HPDE6-E6E7 (cell line): ENCODE measurements around the gene PKD2.
"Not testable (repeated sequence)": the region's sequence is repeated elsewhere in the genome, so short reads cannot be mapped to it uniquely, and the experiment has no call there.

ENCODE experiments used
- DNase-seq: peaks from one replicate; pipeline ENCODE4 v3.0.0; 2011; ENCODE audit warnings: missing footprints; ENCODE audit errors: extremely low spot score

Gene PKD2

DNA sequence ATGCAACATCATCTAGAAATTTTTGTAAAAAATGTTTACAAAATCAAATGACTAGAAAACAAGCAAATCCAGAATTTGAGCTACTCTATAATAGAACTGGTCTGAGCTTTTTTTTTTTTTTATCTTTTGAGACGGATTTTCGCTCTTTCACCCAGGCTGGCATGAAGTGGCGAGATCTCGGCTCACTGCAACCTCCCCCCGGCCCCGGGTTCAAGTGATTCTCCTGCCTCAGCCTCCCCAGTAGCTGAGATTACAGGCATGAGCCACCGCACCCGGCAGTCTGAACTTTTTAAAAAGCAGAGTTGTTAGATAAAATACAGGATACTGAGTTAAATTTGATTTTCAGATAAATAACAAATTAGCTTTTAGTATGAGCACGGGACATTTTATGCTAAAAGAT lies 20.9 kb upstream of the PKD2 start:
- no peak for DNase-seq

DNA sequence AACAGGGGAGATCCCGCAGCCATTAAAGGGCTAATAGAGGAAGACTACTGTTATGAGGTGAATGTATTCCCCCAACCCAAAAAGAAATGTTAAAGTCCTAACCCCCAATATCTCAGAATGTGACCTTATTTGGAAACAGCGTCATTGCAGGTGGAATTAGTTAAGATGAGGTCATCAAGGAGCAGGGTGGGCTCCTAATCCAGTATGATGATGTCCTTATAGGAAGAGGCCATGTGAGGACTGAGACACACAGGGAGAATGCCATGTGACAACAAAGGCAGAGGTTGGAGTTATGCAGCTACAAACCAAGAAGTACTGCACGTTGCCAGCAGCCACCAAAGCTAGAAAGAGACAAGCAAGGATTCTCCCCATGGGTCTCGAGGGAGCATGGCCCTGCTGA lies 17.7 kb upstream of the PKD2 start:
- DNase-seq: no peak

DNA sequence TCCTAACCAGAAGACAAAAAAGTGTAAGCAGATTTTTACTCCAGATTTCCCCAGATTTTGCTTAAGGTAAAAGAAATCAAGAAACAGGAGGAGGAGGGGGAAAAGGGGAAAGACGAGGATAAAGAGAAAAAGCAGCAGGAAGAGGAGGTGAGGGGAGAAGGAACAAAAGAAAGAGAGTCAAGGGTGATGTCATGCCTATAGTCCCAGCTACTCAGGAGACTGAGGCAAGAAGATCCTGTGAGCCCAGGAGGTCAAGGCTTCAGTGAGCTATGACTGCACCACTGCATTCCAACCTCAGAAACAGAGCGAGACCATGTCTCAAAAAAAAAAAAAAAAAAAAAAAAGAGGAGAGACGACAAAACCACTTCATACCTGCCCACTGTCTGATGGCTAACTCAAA lies 12.0 kb upstream of the PKD2 start:
- no peak for DNase-seq

GRCh38 chr4:87999191-87999691 lies 8.2 kb upstream of the PKD2 start:
- not testable (repeated sequence) for DNase-seq

DNA sequence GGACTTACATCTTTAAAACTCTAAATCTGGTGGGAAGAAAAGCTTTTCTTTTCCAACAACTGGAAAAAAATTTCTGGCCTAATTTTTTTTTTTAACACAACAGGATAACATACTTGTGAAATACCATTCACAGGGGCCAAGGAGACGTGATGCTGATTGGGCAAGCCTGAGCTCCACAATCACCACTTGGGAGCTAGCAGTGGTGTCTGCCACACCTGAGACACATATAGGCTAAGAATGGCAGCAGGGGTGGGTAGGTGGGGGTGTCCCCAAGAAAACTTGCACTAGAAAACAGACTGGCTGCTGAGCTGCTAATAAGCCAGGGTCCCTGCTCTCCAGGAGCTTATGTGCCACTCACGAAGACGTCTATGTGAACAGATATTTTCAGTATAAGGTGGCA lies 5.6 kb upstream of the PKD2 start:
- DNase-seq: no peak

DNA sequence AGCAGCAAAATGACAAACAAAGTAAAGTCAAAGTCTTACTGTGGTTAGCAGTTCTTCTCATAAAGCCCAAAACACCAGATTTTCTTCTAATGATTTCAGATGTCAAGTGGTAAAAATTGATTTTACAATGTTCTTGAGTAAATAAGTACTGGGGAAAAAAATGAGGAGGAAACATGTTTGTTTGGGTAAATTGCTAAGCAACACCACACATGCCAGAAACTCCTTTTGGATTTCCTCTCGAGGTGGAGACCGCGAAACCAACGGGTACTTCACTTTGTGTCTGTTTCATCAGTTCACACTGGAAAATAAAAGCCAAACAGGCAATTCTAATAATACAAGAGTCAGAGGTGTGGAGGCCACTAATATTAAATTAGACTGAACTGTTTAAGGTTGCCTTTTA lies 4.6 kb upstream of the PKD2 start:
- no peak for DNase-seq

DNA sequence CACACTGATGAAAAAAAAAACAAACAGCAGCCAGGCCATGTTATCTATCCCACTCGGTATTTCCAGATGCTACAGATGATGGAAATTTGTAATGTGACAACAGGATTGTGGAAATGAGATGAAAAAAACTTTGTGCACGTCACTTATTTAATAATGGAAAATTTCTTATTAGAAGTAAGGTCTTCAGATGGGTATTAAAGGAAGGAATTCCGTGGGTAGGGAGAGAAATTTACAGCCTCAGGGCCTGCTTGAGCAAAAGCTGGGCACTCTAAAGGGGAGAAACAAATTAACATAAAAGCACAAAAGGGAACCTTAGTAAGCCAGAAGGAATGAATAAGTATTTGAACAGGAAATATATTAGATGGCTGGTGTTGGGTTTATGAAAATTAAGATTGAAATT lies 4.2 kb upstream of the PKD2 start:
- DNase-seq: no peak

DNA sequence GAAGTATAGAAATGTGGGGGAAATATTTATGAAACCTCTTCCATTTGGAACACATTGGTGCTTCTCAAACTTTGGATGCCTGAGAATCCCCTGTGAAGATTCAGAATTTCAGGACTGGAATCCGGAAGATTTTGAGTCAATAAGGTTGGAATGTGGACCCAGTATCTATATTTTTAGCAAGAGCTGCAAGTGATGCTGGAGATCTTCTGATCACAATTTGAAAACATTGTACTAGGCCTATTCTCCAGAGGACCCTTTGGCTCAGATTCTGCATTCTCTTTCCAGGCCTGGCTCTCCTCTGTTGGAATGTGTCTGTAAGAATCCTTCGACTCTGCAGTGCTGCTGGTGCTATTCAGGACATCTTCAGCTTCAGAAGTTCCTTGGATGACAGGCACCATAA lies 2.4 kb upstream of the PKD2 start:
- DNase-seq: no peak

- no peak for DNase-seq
Observed at GRCh38 chr4:88005946-88006345, 1.5 kb upstream of the PKD2 start.

GRCh38 chr4:88006956-88007303 lies 505 bp upstream of the PKD2 start:
- no peak for DNase-seq

- DNase-seq: peak; percentile 41
Observed at GRCh38 chr4:88008122-88008742, 797 bp downstream of the PKD2 start.

DNA sequence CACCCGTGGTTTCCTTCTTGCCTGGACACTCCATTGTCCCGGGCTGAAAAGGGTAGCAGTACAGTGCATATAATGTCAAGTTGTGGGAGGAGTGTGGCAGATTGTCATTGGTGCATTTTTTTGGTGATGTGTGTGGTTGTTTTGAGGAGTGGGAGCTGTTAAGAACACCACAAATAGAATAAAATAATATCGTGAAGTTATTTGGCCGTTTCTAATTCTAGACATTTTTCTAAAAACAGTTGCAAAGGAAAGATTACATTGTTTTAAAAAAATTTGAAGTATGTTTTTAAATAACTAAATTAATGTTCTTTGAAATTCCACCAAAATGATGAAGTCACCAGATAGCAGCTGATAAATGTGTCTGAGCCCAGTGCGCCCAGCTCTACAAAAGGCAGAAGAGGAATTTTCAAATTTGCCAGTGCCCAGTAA lies 1.3 kb downstream of the PKD2 start:
- no peak for DNase-seq

DNA sequence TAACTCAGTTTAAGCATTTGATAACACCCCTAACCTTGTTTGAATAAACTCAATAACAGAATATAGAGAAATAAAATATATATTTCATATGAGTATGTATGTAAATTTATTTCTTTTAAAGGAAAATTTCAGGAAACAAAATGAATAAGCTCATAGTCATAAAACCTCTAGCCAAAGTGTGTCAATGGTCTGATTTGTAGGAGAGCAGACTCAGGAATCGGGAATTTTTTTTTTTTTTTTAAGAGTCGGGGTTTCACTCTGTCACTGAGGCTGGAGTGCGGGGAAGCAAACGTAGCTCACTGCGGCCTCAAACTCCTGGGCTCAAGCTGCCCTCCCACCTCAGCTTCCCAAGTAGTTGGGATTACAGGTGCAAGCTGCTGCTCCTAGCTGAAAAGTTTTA lies 2.4 kb downstream of the PKD2 start:
- no peak for DNase-seq

DNA sequence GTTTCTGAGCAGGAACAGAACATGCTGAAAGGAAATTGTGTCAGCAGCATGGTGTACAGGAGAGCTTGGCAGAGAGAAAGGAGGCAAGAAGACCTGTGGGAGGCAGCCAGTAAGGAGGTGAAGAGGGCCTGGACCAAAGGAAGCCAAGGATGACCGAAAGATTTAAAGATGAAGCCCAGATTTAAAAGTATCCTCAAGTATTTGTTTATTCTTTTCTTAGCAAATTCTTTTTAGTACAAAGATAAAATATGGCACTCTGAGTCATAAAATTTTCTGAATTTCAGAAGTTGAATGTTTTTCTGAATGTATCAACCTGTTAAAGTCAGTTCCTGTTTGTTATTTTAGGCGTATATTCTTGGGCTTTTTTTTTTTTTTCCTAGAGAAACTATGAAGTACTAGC lies 3.5 kb downstream of the PKD2 start:
- no peak for DNase-seq

DNA sequence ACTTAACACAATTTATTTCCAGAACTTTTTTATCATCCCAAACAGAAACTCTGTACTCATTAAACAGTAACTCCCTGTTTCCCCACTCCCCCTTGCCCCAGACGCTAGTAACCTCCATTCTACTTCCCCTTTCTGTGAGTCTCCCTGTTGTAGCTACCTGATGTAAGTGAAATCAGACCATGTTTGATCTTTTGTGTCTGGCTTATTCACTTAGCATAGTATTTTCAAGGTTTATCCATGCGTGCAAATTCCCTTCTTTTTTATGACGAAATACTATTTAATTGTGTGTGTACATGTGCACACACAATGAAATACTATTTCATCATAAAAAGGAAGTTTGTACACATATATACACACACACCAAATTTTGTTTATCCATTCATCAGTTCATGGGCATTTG lies 5.2 kb downstream of the PKD2 start:
- DNase-seq: no peak

- no peak for DNase-seq
Observed at GRCh38 chr4:88014386-88014905, 7.0 kb downstream of the PKD2 start.

- DNase-seq: no peak
Observed at GRCh38 chr4:88015659-88016295, 8.3 kb downstream of the PKD2 start.

DNA sequence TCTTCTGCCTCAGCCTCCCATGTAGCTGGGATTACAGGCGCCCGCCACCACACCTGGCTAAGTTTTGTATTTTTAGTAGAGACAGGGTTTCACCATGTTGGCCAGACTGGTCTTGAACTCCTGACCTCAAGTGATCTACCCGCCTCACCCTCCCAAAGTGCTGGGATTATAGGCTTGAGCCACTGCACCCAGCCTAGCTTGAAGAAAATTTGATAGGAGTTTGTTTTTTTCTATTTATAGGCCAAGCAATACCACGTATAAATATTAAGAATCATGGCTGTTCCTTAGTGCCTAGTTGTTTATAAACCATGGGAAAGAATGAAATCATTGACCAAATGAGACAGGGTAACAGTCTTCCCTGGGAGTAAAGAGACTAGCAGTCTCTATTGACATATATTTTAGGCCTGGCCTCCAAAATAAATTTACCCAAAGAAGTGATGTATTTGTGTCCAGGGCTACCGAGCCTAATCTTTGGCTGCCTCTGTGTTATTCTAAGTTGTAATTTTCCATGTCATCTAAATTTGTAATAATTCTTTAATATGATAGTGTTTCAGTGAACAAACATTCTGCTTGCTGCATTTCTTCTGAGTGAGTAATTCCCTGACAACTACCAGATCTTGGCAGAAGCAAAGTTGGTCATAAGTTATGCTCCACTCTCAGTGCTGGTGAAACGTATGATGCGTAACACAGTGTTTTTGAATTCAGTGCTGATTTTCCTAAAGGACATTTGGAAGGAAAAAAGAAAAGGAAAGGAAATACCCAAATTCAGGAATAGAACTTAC lies 10.3 kb downstream of the PKD2 start:
- DNase-seq: peak; percentile 39

DNA sequence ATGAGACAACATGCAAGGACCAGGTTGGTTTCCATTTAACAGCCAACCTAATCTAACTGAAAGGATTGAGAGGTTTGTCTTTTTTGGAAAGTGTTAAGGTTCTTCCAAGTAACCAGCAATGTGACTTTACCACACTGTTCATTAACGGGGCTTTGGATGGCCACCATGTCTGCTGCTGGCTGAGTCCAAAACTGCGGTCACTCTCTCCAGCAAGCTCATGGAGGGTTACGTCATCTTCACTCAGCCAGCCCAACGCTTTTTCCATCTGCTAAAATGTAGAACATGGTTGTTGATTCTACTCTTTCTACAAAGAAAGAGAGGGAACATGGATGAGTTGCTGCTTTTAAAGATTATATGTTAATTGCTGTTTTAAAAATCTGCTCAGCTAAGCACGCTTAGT lies 11.0 kb downstream of the PKD2 start:
- no peak for DNase-seq

GRCh38 chr4:88021824-88022223 lies 14.4 kb downstream of the PKD2 start:
- no peak for DNase-seq

DNA sequence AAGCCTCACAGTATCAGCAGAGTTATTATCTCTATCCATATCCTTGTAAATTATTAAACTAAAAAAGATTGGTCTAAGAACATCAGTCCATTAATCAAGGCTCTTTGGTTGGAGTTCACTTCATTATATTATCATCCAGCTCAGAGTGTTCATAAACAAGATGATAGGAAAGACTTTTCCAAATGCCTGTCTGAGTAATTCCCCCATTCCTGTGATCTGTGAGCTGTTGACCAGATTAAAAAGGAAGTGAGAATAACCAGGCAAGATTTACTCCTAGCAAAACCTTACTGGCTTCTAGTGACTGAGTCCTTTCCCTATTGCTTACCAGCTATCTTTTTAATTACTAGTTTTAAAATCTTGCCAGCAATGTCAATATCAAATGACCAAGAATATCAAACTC lies 14.9 kb downstream of the PKD2 start:
- DNase-seq: no peak

DNA sequence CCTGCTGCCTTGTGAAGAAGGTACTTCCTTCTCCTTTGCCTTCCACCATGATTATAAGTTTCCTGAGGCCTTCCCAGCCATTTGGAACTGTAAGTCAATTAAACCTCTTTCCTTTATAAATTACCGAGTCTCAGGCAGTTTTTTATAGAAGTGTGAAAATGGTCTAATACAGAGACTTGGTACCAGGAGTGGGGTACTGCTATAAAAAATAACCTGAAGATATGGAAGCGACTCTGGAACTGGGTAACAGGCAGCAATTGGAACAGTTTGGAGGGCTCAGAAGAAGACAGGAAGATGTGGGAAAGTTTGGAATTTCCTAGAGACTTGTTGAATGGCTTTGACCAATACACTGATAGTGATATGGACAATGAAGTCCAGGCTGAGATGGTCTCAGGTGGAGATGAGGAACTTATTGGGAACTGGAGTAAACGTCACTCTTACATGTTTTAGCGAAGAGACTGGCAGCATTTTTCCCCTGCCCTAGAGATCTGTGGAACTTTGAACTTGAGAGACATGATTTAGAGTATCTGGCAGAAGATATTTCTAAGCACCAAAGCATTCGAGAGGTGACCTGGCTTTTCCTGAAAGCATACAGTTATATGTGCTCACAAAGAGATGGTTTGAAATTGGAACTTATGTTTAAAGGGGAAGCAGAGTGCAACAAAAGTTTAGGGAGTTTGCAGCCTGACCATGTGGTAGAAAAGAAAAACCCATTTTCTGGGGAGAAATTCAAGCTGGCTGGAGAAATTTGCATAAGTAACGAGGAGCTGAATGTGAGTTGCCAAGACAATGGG lies 18.6 kb downstream of the PKD2 start:
- DNase-seq: not testable (repeated sequence)
